GM12801 (cell line): ENCODE results near the gene TNIK.

Experiments used
- TF ChIP-seq, protein P1 (sequence below): IDR thresholded peaks from one replicate; pipeline ENCODE4 v1.5.1; 2011; ENCODE audit warnings: control low read depth; ENCODE audit not compliant: insufficient read length; ENCODE audit errors: extremely low read depth

Gene TNIK

DNA sequence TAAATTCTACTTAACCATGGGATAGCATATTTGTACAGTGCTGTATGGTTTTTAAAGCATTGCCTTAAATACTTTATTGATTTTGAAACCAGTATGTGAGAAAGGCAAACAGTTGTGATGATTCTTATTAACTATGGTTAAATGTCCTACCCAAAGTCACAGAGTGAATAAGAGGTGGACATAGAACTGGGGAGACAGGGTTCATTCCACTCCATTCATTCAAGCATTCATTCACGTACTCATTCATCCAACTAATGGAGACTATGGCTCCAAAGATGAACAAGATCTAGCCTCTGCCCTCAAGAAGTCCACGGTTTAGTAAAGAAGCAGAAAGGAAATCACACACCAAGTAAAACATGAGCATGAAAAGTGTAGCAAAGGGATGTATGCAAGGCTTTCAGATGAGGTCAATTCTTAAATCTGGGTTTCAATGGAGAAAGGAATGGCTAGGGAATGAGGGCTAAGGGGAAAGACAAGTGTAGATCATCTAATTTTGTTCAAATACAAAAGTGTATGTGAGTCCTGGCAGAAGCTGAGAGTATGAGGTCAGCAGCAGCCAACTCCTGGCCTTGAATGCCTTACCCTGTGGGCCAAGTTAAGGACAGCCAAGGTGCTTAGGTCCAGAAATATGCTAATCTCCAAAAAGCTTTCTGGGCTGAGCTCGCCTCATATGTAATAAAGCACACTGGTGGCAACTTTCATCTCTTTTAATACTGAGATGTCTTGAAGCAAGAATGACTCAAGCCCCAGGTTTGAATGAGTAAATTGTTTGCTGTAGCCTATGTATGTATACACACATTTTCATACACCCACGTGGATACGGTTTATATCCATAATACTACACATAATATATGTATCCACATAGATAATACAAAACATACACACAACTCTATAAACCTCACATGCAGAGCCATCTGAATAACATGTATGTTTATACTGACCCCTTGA, 4.3 kb downstream of the TNIK start:
- TF ChIP-seq, protein P1, sequence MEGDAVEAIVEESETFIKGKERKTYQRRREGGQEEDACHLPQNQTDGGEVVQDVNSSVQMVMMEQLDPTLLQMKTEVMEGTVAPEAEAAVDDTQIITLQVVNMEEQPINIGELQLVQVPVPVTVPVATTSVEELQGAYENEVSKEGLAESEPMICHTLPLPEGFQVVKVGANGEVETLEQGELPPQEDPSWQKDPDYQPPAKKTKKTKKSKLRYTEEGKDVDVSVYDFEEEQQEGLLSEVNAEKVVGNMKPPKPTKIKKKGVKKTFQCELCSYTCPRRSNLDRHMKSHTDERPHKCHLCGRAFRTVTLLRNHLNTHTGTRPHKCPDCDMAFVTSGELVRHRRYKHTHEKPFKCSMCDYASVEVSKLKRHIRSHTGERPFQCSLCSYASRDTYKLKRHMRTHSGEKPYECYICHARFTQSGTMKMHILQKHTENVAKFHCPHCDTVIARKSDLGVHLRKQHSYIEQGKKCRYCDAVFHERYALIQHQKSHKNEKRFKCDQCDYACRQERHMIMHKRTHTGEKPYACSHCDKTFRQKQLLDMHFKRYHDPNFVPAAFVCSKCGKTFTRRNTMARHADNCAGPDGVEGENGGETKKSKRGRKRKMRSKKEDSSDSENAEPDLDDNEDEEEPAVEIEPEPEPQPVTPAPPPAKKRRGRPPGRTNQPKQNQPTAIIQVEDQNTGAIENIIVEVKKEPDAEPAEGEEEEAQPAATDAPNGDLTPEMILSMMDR = no peak

DNA sequence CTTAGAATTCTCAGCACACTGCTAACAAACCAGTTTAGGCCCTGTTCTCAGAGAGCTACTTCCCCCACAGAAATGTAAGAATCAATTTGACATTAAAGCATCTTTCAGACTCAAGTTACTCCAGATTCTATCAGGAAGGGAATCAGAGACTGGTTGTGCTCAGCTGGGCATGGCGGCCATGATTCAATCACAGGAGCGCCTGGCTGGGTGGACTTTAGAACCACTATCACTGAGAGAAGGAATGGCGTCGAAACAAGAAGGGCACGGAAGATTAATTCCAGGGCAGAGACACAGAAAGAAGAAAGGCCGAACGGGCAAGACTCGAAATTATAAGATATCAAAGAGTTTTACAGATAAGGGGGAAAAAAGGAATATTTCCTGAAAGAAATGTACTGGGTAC, 6.2 kb downstream of the TNIK start:
- TF ChIP-seq, protein P1 = no peak

DNA sequence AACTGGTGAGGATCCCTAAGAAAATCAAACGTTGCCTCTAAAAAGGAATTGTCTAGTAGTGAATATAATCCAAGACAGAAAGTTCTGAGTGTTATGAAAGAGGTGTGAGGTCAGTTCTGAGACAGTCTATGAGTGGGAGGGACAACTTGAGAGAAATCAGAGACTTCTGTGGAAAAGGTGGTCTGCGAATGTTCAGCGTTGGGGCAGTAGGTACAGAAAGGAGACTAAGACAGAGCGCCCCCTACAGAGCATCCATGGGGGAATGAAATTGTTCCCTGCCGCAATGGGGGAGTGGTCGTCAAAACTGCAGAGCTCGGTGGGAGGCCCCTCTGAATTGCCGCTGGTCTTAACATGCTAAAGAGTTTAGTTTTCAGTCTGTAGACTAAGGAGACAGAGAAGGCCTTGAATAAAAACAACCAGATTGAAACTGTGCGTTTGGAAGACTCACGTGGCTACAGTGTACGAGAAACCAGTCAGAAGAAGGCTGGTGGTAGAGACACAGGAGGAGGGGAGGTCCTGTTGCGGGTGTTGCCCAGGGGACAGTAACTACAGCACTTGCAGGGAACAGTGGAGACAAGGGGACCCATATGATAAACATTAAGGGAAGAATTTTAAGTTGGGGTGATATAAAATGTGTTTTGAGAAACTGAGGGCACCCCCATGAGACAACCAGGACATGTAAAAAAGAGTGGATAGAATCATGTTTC, 6.9 kb downstream of the TNIK start:
- TF ChIP-seq, protein P1 = no peak

DNA sequence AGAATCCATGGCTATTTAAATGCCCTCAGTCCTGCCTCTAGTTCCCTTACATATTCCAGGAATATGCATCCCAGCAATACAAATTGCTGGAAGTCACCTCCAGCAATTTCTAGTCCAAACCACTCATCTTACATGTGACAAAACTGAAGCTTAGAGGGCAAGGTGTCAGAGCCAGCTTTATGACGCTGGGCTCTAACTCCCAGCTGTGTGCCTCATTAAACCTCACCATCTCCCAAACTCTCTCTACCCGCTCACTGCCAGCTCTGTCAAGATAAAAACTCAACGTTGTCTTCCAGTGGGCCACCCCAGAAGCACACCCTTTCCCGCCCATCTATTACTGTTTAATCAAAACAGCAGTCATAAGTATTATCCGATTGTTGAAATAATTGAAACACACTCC, 7.9 kb downstream of the TNIK start:
- TF ChIP-seq, protein P1 = no peak

DNA sequence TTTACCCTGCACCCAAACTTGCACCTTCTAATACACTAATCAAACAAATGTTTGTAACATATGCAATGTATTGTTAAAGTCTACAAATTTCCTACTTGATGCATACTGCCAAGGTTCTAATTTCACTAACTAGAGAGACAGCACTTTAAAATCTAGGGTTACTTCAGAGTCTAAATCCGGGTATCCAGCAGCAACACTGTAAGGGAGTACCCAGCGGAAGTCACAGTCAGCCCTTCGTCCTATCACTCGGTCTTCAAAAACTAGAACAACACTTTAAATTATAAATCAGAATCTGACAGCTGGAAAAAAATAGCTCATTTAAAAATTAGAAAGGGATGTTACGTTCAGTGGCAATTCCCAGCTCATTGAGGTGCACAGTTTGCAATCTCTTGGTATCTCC, 8.3 kb downstream of the TNIK start:
- TF ChIP-seq, protein P1 = no peak

DNA sequence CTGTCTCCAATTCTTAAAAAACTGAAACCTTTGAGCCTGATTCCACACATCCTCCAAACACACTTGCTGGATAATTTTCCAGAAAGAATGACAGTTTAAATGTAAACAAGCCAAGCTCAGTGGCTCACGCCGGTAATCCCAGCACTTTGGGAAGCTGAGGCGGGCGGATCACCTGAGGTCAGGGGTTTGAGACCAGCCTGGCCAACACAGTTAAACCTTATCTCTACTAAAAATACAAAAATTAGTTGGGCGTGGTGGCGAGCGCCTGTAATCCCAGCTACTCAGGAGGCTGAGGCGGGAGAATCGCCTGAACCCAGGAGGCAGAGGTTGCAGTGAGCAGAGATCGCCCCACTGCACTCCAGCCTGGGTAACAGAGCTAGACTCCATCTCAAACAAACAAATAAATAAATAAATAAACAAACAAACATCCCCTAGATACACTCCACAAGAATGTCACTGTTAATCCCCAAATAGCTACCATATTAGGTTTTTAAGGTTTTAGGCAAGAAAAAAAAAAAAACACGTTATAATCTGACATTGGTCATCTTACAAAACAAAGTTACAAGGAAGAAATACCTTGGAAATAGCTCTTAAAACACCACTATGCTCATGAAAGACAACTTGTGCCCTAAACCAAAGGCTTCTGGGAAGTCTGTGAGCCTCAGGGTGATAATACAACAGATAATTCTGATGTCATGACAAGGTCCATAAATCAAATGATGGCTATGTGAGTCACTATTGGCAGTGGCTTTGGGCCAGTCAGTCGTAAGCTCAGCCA, 13.2 kb downstream of the TNIK start:
- TF ChIP-seq, protein P1 = no peak

DNA sequence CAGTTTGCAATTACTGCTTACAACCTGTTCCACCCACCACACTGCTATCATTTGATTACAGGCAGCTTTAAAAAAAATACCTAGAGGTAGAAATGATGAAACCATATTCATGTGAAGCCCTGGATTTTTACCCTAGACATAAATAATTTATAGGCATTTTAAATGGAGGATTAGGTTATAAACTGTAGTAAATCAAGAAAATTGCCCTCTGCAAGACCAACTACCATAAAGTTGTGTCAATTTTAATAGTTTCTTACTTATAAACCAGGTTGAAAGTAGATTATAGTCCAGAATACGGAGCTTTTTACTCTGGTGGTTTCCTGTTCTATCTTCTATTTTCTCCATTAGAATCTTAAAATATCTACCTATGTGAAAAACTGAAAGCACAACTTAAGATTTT, 13.9 kb downstream of the TNIK start:
- TF ChIP-seq, protein P1 = no peak
